GM19240 (cell line): Measurements from ENCODE around the gene TCF7.
A peak's percentile ranks its signal among the peaks of the same experiment; 100 is the strongest.
"Not testable (repeated sequence)": the region's sequence is repeated elsewhere in the genome, so short reads cannot be mapped to it uniquely, and the experiment has no call there.

ENCODE experiments used
- DNase-seq: peaks from one replicate; pipeline ENCODE4 v3.0.0; 2011; ENCODE audit warnings: low spot score; ENCODE audit not compliant: insufficient read length

TCF7 gene

DNA sequence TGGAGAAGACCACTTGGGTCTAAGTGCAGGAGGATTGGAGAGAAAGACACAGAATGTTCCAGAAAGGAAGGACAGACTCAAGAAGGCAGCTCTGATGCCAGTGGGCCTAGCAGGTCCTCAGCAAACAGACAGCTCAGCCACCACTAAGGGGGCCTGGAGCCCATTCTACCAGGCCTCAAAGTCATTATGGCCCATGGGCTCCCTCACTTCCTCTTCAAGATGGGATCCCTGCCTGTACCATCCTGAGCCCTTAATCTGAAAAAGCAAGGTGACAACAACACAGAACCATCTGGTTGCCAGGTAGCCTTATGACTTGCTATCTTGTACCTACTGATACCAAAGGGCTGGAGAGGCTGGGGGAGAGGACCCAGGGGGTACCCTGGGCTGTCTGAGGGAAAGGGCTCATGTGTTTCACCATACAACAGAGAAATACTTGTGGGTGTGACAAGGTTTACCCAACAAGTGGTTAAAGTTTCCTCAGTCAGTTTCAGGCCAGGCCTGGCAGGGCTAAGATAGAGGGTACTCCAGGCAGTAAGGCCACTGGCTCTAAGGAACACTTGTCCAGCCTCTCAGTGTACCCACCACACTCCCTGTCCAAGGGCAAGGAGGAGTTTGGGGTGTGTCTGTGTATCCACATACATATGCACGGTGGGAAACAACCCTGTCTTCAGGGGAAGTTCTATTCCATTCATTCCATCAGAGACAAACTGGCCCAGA, 30.7 kb downstream of the TCF7 start:
- no peak for DNase-seq

DNA sequence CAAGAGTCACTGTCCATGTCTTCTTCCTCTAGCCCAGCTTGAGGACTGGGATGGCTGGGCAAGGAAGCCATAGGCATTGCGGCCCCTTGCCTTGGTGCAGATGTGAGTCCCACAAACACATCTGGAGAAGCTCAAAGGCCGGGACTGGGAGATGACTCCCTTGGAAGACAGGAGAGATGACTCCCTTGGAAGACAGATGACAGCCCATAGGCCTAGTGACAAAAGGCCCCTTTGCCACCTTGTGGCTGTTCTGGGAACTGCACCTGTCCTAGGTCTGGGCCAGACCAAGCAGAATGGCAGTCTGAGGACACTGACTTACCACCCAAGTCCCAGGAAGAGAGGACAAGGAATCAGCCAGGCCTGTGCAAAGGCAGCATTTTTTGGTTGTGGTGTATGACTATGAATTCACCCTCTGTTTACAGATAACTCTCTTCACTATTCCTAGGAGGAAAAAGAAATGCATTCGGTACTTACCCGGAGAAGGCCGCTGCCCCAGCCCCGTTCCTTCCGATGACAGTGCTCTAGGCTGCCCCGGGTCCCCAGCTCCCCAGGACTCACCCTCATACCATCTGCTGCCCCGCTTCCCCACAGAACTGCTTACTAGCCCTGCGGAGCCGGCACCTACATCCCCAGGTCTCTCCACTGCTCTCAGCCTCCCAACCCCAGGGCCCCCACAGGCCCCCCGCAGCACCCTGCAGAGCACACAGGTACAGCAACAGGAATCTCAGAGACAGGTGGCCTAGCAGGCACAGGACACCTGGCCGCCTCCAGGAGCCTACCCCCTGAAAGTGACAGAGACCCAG, 31.5 kb downstream of the TCF7 start:
- DNase-seq: no peak

DNA sequence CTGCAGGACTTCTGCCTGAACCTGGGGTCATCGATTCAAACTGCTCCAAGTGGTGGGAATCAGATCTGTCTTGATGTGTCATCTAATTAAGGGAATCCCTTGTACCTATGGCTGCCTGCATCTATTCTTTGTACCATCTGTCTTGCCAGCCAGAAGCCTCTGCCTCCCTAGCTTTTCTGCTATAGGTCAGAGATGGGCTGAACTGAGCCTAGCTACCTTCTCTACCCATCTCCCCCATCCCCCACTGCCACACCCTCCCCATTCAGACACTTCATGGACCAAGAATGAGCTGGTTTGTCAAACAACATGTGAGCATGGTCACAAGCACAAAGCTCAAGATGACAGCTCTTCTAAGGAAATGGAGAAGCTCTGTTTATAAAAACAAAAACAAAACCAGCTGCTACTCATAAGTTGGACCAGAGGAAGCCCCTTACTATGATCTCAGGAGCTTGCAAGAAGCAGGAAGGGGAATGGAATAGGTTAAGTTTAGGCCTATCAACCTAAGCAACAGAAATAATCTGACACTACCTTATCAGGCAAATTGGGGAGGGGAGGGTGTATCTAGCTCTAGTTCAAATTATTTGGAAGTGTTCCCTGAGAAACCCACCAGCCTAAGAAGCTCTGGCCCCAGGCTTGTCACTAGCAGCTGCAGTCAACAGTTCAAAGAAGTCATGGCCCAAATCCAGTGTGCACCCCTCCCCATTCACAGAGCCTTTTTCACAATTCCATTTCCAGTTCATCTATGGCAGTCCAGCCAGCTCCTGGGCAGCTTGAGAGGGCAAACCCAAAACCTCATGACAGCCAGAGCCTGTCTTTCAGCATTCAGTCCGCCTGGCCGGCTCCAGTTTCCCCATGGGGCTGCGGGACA, 32.4 kb downstream of the TCF7 start:
- DNase-seq: no peak

DNA sequence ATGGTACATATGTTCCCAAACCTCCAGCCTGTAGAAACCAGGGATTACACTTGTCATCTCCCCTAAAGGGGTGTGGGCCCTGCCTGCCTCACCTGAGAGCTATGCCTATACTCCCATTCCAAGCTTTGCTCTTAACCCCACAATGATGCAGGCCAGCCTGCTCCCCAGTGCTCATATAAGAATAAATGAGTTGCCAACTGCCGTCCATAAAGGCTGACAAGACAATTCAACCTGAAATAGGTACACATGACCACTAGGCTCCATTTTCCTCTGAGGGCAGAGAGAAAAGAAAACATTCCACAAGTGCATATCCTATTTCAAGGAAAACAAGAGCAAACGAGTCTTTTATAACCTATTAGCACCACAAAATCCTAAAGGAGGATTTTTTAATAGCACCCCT, 33.8 kb downstream of the TCF7 start:
- DNase-seq: no peak

DNA sequence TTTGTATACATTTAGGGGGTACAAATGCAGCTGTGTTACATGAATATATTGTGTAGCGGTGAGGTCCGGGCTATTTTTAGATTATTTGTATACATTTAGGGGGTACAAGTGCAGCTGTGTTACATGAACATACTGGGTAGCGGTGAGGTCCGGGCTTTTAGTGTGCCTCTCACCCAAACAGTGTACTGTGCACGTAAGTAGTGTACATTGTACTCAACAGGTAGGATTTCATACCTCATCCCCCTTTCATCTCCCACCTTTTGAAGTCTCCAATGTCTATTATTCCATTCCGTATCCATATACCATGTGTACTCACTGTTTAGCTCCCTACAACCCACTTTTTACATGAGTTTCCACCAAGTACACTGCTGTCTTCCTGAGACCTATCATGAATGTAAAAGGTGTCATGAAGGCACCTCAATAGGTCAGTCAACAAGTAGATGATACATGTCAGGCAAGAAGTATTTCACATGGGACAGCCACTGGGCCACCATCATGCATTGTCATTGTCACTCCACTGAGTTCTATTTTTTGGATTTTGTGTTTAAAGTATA, 34.6 kb downstream of the TCF7 start:
- no peak for DNase-seq

DNA sequence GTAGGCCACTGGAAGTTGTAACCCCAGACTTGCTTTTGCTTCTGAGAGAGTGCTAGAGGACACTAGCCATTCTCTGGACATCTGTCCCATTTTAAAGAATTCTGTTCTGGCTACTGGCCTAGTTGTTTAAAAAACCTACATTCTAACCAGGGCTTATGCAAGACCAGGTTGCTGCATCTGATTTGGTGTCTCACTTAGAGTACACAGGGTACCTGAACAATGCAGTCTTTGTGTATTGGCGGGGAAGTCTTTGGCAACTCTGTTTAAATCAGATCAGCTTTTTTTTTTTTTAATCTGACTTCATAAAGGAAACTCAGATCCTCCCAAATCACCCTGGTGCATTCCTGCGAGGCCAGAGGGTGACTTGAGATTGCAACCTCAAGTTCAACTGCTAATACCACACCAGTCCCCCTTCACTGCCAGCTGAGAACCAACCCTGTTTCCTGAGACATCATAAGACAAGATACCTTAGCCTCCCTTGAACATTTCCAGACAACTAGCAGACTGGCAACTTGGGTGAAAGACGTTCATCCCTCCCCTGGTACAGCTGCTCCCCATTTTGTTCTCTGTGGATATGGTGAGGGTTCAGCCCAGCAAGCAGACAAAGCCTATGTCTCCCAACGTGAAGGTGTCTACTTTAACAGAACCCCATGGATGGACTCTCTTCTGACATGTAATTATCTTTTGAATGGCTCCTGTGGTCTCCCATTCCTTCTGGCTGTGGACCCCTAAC, 35.3 kb downstream of the TCF7 start:
- DNase-seq: no peak

- DNase-seq: no peak
Measured at GRCh38 chr5:134151723-134152122, 37.2 kb downstream of the TCF7 start.

GRCh38 chr5:134152173-134152832, 37.8 kb downstream of the TCF7 start:
- not testable (repeated sequence) for DNase-seq

GRCh38 chr5:134153241-134153640, 38.8 kb downstream of the TCF7 start:
- DNase-seq: no peak

- no peak for DNase-seq
Measured at GRCh38 chr5:134153657-134154056, 39.2 kb downstream of the TCF7 start.

- DNase-seq: no peak
Measured at GRCh38 chr5:134161513-134162395, 47.3 kb downstream of the TCF7 start.

DNA sequence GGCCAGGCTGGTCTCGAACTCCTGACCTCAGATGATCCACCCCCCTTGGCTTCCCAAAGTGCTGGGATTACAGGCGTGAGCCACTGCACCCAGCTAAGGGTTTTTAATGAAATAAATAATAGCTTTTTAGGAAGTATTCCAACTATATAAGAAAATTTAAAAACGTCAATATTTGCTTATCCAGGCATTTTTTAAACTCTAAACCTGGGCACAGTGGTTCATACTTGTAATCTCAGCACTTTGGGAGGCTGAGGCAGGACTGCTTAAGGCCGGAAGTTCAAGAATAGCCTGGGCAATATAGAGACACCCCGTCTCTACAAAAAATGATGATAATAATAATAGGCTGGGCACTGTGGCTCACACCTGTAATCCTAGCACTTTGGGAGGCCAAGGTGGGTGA, 48.1 kb downstream of the TCF7 start:
- DNase-seq: no peak

DNA sequence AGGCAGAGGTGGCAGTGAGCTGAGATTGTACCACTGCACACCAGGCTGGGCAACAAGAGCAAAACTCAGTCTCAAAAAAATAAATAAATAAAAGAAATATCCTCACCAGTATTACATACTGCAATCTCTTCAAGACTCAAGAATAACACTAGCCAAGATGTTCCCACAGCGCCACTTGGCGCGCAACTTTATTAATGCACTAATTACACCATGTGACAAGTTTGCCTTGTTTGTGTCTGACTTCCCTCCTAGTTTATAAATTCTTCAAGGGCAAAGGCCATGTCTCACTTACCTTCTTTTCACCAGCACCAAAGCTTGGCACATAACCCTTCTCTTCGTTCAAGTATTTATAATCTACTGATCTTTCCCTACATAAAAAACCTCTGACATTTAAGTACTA, 57.5 kb downstream of the TCF7 start:
- DNase-seq: no peak

- DNase-seq: no peak
Measured at GRCh38 chr5:134174841-134175839, 60.7 kb downstream of the TCF7 start.

DNA sequence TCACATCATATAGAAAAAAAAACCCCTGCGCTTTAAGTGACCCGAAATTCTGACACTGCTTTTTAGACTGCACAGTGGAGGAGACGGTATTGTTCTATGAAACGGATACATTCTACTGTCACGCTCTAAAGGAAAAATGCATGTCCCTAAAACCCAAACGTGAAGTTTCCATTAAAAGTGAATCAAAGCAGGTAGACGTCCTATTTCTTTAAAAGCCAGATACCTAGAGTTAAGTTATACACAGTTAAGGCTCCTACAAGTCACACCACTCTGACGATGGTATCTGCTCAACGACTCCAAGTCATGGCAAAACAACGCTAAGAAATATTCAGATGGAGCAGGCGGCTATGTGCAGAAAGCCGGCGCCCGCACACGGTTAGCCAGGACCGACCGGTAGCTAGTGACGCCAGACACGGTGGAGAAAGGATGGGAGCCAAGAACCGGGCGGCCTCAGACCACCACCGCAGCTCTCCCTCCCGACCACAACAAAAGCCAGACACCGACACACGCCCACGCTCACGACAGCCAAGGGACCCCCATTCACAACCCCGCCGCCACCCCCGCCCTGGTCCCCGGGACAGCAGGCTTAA, 61.5 kb downstream of the TCF7 start:
- DNase-seq: no peak

DNA sequence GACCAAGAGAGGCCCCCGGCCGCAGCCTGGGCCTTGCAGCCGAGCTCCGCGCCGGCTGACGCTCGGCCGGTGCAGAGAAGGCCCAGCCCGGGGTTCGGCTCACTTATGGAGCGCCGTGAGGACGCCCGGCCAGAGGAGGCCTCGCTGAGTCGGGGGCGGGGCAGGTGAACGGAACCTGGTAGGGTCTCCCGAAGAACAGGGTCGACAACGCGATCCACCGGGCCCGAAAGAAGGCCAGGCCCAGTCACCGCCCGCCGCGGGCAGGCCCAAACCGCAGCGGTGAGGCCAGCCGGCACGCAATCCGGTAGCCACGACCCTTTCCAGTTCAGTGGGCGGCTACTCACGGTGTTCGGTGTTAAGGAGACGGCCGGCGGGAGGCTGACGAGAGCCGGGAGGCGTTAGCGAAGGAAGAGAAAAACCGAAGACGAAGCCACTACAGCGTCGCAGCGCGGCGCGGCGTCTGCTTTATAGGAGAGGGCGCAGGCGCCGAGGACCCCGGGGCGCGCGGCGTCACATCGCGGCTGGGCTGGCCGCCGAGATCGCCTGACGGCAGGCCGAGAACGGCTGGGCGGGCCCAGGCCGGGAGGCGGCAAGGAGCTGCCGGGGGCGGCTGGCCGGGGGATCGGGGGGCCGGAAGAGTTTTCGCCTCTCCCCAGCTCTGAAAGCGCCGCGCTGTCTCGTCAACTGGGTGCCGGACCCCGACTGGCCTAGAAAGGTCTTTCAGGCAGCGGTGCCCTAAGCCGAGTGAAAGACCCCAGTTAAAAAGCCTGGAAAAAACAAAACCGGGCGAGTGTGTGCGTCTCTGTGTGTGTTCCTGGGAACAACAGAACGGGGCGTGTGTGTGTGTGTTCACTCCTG, 62.3 kb downstream of the TCF7 start, which contains the start of gene SKP1:
TSS of gene SKP1 (minus strand) at position 440 of the 858 bp plus-strand sequence. CDS start 2,928 bp downstream, outside the sequence.
- peak; percentile 56 for DNase-seq
